WTC11 (cell line): ENCODE data around the gene SMAP2. TPM values are rescaled to one million over a fixed set of nuclear protein-coding genes. Genes with fewer than 3 reads are reported as not detected.

ENCODE experiments used
- ATAC-seq: fragments of 200-7000 bp; cut with Tn5 transposase; 2 replicates; pipeline ENCODE4 v1.10.0; 2021; ENCODE audit warnings: mild to moderate bottlenecking, moderate library complexity
- CTCF ChIA-PET: fragments of 300-600 bp; sonication (Branson Sonifier 250); formaldehyde crosslinking; loops from one replicate; lab custom pipeline; 2021; ENCODE audit warnings: antibody characterized with exemption; lab: Charles Lee
- POLR2A ChIA-PET: fragments of 350-600 bp; sonication (Branson Sonifier 250); formaldehyde crosslinking; loops from one replicate; lab custom pipeline; 2021; ENCODE audit warnings: antibody characterized with exemption; lab: Charles Lee
- DNase-seq: peaks from one replicate; pipeline ENCODE4 v3.0.0; 2021; ENCODE audit warnings: low spot score
- H3K27ac Mint-ChIP-seq: 2 replicates; pipeline ENCODE4 v1.8.0; 2021; ENCODE audit warnings: mixed read lengths
- H3K27me3 Mint-ChIP-seq: 2 replicates; pipeline ENCODE4 v1.8.0; 2021; ENCODE audit warnings: low read depth, mild to moderate bottlenecking, moderate library complexity, mixed read lengths
- H3K36me3 Mint-ChIP-seq: 2 replicates; pipeline ENCODE4 v1.8.0; 2021; ENCODE audit warnings: mixed read lengths
- H3K4me1 Mint-ChIP-seq: 2 replicates; pipeline ENCODE4 v1.8.0; 2022; ENCODE audit warnings: mixed read lengths
- H3K4me3 Mint-ChIP-seq: 2 replicates; pipeline ENCODE4 v1.8.0; 2021; ENCODE audit warnings: mild to moderate bottlenecking, moderate library complexity, mixed read lengths
- H3K9me3 Mint-ChIP-seq: 2 replicates; pipeline ENCODE4 v1.8.0; 2021; ENCODE audit warnings: mixed read lengths
- ATF3 ChIP-seq: sonication (generic); formaldehyde crosslinking; conservative IDR thresholded peaks from 2 replicates; pipeline ENCODE4 v1.8.1; 2022; ENCODE audit warnings: mild to moderate bottlenecking, missing genetic modification reagents
- E2F1 ChIP-seq: sonication (generic); formaldehyde crosslinking; IDR thresholded peaks from 2 replicates; pipeline ENCODE4 v1.8.0; 2022; ENCODE audit warnings: mild to moderate bottlenecking, missing genetic modification reagents
- ELF4 ChIP-seq: sonication (generic); formaldehyde crosslinking; IDR thresholded peaks from 2 replicates; pipeline ENCODE4 v1.8.1; 2022; ENCODE audit warnings: low read depth, mild to moderate bottlenecking, moderate library complexity, missing genetic modification reagents
- FOXK1 ChIP-seq: sonication (generic); formaldehyde crosslinking; IDR thresholded peaks from 2 replicates; pipeline ENCODE4 v1.8.0; 2022; ENCODE audit warnings: mild to moderate bottlenecking, moderate library complexity, missing genetic modification reagents
- FOXP1 ChIP-seq: sonication (generic); formaldehyde crosslinking; IDR thresholded peaks from 2 replicates; pipeline ENCODE4 v1.8.0; 2022; ENCODE audit warnings: missing genetic modification reagents, mild to moderate bottlenecking, moderate library complexity, borderline replicate concordance
- JAZF1 ChIP-seq: fragments of 250-450 bp; sonication (Bioruptor Pico); IDR thresholded peaks from 2 replicates; pipeline ENCODE4 v1.9.0; 2021; ENCODE audit warnings: moderate library complexity, mild to moderate bottlenecking, inconsistent platforms
- KAT7 ChIP-seq: sonication (generic); formaldehyde crosslinking; IDR thresholded peaks from 2 replicates; pipeline ENCODE4 v1.8.1; 2023; ENCODE audit warnings: missing genetic modification reagents, mild to moderate bottlenecking, borderline replicate concordance
- MAX ChIP-seq: sonication (generic); formaldehyde crosslinking; IDR thresholded peaks from 2 replicates; pipeline ENCODE4 v1.8.0; 2022; ENCODE audit warnings: mild to moderate bottlenecking, missing genetic modification reagents
- MLX ChIP-seq: sonication (generic); formaldehyde crosslinking; IDR thresholded peaks from 2 replicates; pipeline ENCODE4 v1.8.1; 2023; ENCODE audit warnings: mild to moderate bottlenecking, missing genetic modification reagents, moderate library complexity
- NFATC4 ChIP-seq: fragments of 250-450 bp; sonication (Bioruptor Pico); IDR thresholded peaks from 2 replicates; pipeline ENCODE4 v1.9.0; 2021; ENCODE audit warnings: mild to moderate bottlenecking
- PREB ChIP-seq: sonication (generic); formaldehyde crosslinking; IDR thresholded peaks from 2 replicates; pipeline ENCODE4 v1.8.1; 2022; ENCODE audit warnings: mild to moderate bottlenecking, missing genetic modification reagents, moderate library complexity, borderline replicate concordance
- PRRX2 ChIP-seq: fragments of 250-450 bp; sonication (Bioruptor Pico); IDR thresholded peaks from 2 replicates; pipeline ENCODE4 v1.8.0; 2021; ENCODE audit warnings: mild to moderate bottlenecking
- TEAD1 ChIP-seq: sonication (generic); formaldehyde crosslinking; IDR thresholded peaks from 2 replicates; pipeline ENCODE4 v1.8.0; 2022; ENCODE audit warnings: mild to moderate bottlenecking, missing genetic modification reagents
- TEAD4 ChIP-seq: sonication (generic); formaldehyde crosslinking; IDR thresholded peaks from 2 replicates; pipeline ENCODE4 v1.8.0; 2022; ENCODE audit warnings: mild to moderate bottlenecking, missing genetic modification reagents
- TP53 ChIP-seq: sonication (generic); formaldehyde crosslinking; IDR thresholded peaks from 2 replicates; pipeline ENCODE4 v1.8.1; 2023; ENCODE audit warnings: mild to moderate bottlenecking, missing genetic modification reagents
- ZNF281 ChIP-seq: sonication (generic); formaldehyde crosslinking; IDR thresholded peaks from 2 replicates; pipeline ENCODE4 v1.8.0; 2023; ENCODE audit warnings: mild to moderate bottlenecking, missing genetic modification reagents
- ZNF396 ChIP-seq: fragments of 250-450 bp; sonication (Bioruptor Pico); IDR thresholded peaks from 2 replicates; pipeline ENCODE4 v1.8.0; 2021; ENCODE audit warnings: mild to moderate bottlenecking, moderate library complexity, borderline replicate concordance
- ZNF512 ChIP-seq: sonication (generic); formaldehyde crosslinking; IDR thresholded peaks from 2 replicates; pipeline ENCODE4 v1.8.1; 2022; ENCODE audit warnings: missing genetic modification reagents, borderline replicate concordance
- ZSCAN18 ChIP-seq: fragments of 250-450 bp; sonication (Bioruptor Pico); IDR thresholded peaks from 2 replicates; pipeline ENCODE4 v2.1.2; 2022; ENCODE audit warnings: mild to moderate bottlenecking, moderate library complexity
- total RNA-seq: library from RNA; stranded (reverse); gene quantifications from 3 replicates; pipeline ENCODE4 v1.2.3, GENCODE V29; 2021

SMAP2 gene
- total RNA-seq, 1 experiment from 2014 or later = 4.9 TPM

- ChIA-PET CTCF (interaction anchor here (0.5 to 3.0 kb wide), 5 partner anchors 14 to 280 kb away, joined by 4 to 11 read pairs (median 4); no protein-coding TSS in a partner anchor), POLR2A (no interaction called here)
- no peaks in the 10 kb centered on the region for H3K36me3 Mint-ChIP-seq
- H3K27ac Mint-ChIP-seq = no peak overlapping the region
- ATAC-seq = no peak
- no peaks in the 10 kb centered on the region for H3K9me3 Mint-ChIP-seq
- H3K27me3 Mint-ChIP-seq = no peaks in the 10 kb centered on the region; the same call in 1 of the 2 replicates
- H3K4me3 Mint-ChIP-seq = no peak overlapping the region
- no peak for DNase-seq
- H3K4me1 Mint-ChIP-seq = no peaks in the 10 kb centered on the region
- TF ChIP-seq ELF4 (CRISPR knock-in tag) (no peak), ZNF281 (CRISPR knock-in tag) (no peak), JAZF1 (no peak), MLX (CRISPR knock-in tag) (no peak), PRRX2 (CRISPR knock-in tag) (no peak), MAX (CRISPR knock-in tag) (no peak), FOXK1 (CRISPR knock-in tag) (no peak), FOXP1 (CRISPR knock-in tag) (no peak), ZSCAN18 (CRISPR knock-in tag) (no peak), E2F1 (CRISPR knock-in tag) (no peak), TP53 (no peak), ZNF396 (CRISPR knock-in tag) (no peak), NFATC4 (no peak), KAT7 (CRISPR knock-in tag) (no peak), PREB (CRISPR knock-in tag) (no peak), TEAD1 (CRISPR knock-in tag) (no peak), ZNF512 (CRISPR knock-in tag) (no peak), TEAD4 (CRISPR knock-in tag) (no peak), ATF3 (CRISPR knock-in tag) (no peak)
These were observed 50.6 kb downstream of the SMAP2 start for GRCh38 chr1:40423951-40424618.
